H9 (cell line): ENCODE data around the gene INPP5A. TPM values are rescaled to one million over a fixed set of nuclear protein-coding genes. Genes with fewer than 3 reads are reported as not detected.

ENCODE experiments used
- DNase-seq: peaks from one replicate; pipeline ENCODE4 v3.0.0-alpha.2; 2017
- H2AFZ ChIP-seq: one replicate; pipeline ENCODE4 v1.6.1; 2013; ENCODE audit warnings: mild to moderate bottlenecking, low read length, control low read depth, moderate library complexity
- H2AK5ac ChIP-seq: 2 replicates; pipeline ENCODE4 v1.6.1; 2013; ENCODE audit warnings: low read length, control low read depth, mixed read lengths; ENCODE audit not compliant: insufficient read length
- H2BK120ac ChIP-seq: one replicate; pipeline ENCODE4 v1.6.1; 2013; ENCODE audit warnings: low read depth, mild to moderate bottlenecking, low read length, control low read depth, inconsistent platforms; ENCODE audit not compliant: poor library complexity, severe bottlenecking
- H2BK12ac ChIP-seq: 2 replicates; pipeline ENCODE4 v1.6.1; 2013; ENCODE audit warnings: low read length, control low read depth, mixed read lengths, low read depth; ENCODE audit not compliant: insufficient read length
- H2BK15ac ChIP-seq: 2 replicates; pipeline ENCODE4 v1.6.1; 2013; ENCODE audit warnings: low read depth, low read length, control low read depth
- H2BK20ac ChIP-seq: one replicate; pipeline ENCODE4 v1.6.1; 2013; ENCODE audit warnings: low read depth, mild to moderate bottlenecking, low read length, control low read depth, inconsistent platforms; ENCODE audit not compliant: poor library complexity, severe bottlenecking
- H2BK5ac ChIP-seq: 2 replicates; pipeline ENCODE4 v1.6.1; 2013; ENCODE audit warnings: low read length, control low read depth, mixed read lengths; ENCODE audit not compliant: insufficient read length
- H3K14ac ChIP-seq: 2 replicates; pipeline ENCODE4 v1.6.1; 2013; ENCODE audit warnings: low read length, control low read depth; ENCODE audit not compliant: insufficient read depth
- H3K18ac ChIP-seq: 2 replicates; pipeline ENCODE4 v1.6.1; 2013; ENCODE audit warnings: low read depth, mild to moderate bottlenecking, mixed read lengths, low read length, control low read depth; ENCODE audit not compliant: insufficient read length
- H3K23ac ChIP-seq: 2 replicates; pipeline ENCODE4 v1.6.1; 2013; ENCODE audit warnings: low read length, control low read depth, mixed read lengths, low read depth; ENCODE audit not compliant: insufficient read length
- H3K23me2 ChIP-seq: 2 replicates; pipeline ENCODE4 v1.6.1; 2013; ENCODE audit warnings: low read depth, mild to moderate bottlenecking, mixed read lengths, low read length, control low read depth; ENCODE audit not compliant: insufficient read length, poor library complexity, severe bottlenecking
- H3K27ac ChIP-seq: 2 replicates; pipeline ENCODE4 v1.5.1; 2013; ENCODE audit warnings: low read length, control low read depth, mixed read lengths, low read depth; ENCODE audit not compliant: insufficient read length
- H3K27me3 ChIP-seq: 2 replicates; pipeline ENCODE4 v1.6.1; 2013; ENCODE audit warnings: low read length, control low read depth, inconsistent platforms; ENCODE audit not compliant: insufficient read depth
- H3K4ac ChIP-seq: 2 replicates; pipeline ENCODE4 v1.6.1; 2013; ENCODE audit warnings: low read depth, mild to moderate bottlenecking, control low read depth, inconsistent platforms, low read length, moderate library complexity
- H3K4me1 ChIP-seq: 2 replicates; pipeline ENCODE4 v1.6.1; 2013; ENCODE audit warnings: low read length, control low read depth, inconsistent platforms; ENCODE audit not compliant: insufficient read depth
- H3K4me2 ChIP-seq: 2 replicates; pipeline ENCODE4 v1.6.1; 2013; ENCODE audit warnings: low read length, control low read depth, mixed read lengths; ENCODE audit not compliant: insufficient read length, insufficient read depth
- H3K56ac ChIP-seq: 2 replicates; pipeline ENCODE4 v1.6.1; 2013; ENCODE audit warnings: low read depth, mild to moderate bottlenecking, mixed read lengths, low read length, control low read depth; ENCODE audit not compliant: insufficient read length
- H3K79me1 ChIP-seq: 2 replicates; pipeline ENCODE4 v1.6.1; 2013; ENCODE audit warnings: low read depth, mild to moderate bottlenecking, moderate library complexity, low read length, control low read depth, inconsistent platforms; ENCODE audit not compliant: insufficient read depth, poor library complexity, severe bottlenecking
- H3K79me2 ChIP-seq: 2 replicates; pipeline ENCODE4 v1.6.1; 2013; ENCODE audit warnings: low read length, control low read depth, inconsistent platforms; ENCODE audit not compliant: insufficient read depth
- H3K9ac ChIP-seq: 2 replicates; pipeline ENCODE4 v1.6.1; 2013; ENCODE audit warnings: low read length, control low read depth, mixed read lengths; ENCODE audit not compliant: insufficient read length; ENCODE audit errors: extremely low read depth
- H3K9me3 ChIP-seq: one replicate; pipeline ENCODE4 v1.6.1; 2013; ENCODE audit warnings: low read depth, low read length, inconsistent platforms; ENCODE audit not compliant: control insufficient read depth
- H3T11ph ChIP-seq: one replicate; pipeline ENCODE4 v1.6.1; 2013; ENCODE audit warnings: mild to moderate bottlenecking, low read length, control low read depth, inconsistent platforms
- H4K20me1 ChIP-seq: one replicate; pipeline ENCODE4 v1.6.1; 2013; ENCODE audit not compliant: control insufficient read depth, insufficient read length, insufficient read depth
- H4K5ac ChIP-seq: 2 replicates; pipeline ENCODE4 v1.6.1; 2013; ENCODE audit warnings: low read depth, mild to moderate bottlenecking, mixed read lengths, low read length, control low read depth; ENCODE audit not compliant: insufficient read length
- H4K8ac ChIP-seq: replicated peaks from 2 replicates; pipeline ENCODE4 v1.6.1; 2013; ENCODE audit warnings: low read length, control low read depth, mixed read lengths, low read depth; ENCODE audit not compliant: insufficient read length
- H4K91ac ChIP-seq: 2 replicates; pipeline ENCODE4 v1.6.1; 2013; ENCODE audit warnings: low read depth, mild to moderate bottlenecking, moderate library complexity, mixed read lengths, low read length, control low read depth; ENCODE audit not compliant: insufficient read length
- H3K27ac Mint-ChIP-seq, 3 experiments: 2 replicates in 2 of 3; 3 replicates in 1 of 3; pipeline ENCODE4 v1.8.0; 2020 to 2021; ENCODE audit warnings: mixed read lengths in 3 of 3, mild to moderate bottlenecking in 1 of 3, moderate library complexity in 1 of 3
- H3K27me3 Mint-ChIP-seq: 2 replicates; pipeline ENCODE4 v1.8.0; 2021; ENCODE audit warnings: low read depth, mild to moderate bottlenecking, moderate library complexity, mixed read lengths
- H3K36me3 Mint-ChIP-seq, 3 experiments: 2 replicates in 2 of 3; 3 replicates in 1 of 3; pipeline ENCODE4 v1.8.0; 2020 to 2021; ENCODE audit warnings: low read depth in 3 of 3, mixed read lengths in 3 of 3; ENCODE audit not compliant: insufficient read depth in 1 of 3
- H3K4me1 Mint-ChIP-seq, 2 experiments: 2 replicates each; pipeline ENCODE4 v1.8.0; 2020; ENCODE audit warnings: mixed read lengths in 2 of 2
- H3K4me3 Mint-ChIP-seq, 2 experiments: 2 replicates in 1 of 2; 3 replicates in 1 of 2; pipeline ENCODE4 v1.8.0; 2020 to 2021; ENCODE audit warnings: mild to moderate bottlenecking in 2 of 2, mixed read lengths in 2 of 2, moderate library complexity in 1 of 2
- H3K9me3 Mint-ChIP-seq, 2 experiments: 2 replicates in 1 of 2; 3 replicates in 1 of 2; pipeline ENCODE4 v1.8.0; 2020; ENCODE audit warnings: mild to moderate bottlenecking in 2 of 2, mixed read lengths in 2 of 2, moderate library complexity in 1 of 2
- CTCF ChIP-seq: fragments of 200-600 bp; sonication (generic); conservative IDR thresholded peaks from 3 replicates; pipeline ENCODE4 v1.8.0; 2021; ENCODE audit warnings: antibody characterized with exemption, mild to moderate bottlenecking
- WGBS: extraction: QIAGEN DNeasy Blood & Tissue Kit; methylation state at CpG from one replicate; pipeline ENCODE4 v1.1.7; 2013; ENCODE audit warnings: missing lambda C conversion rate, low lambda C conversion rate, mixed read lengths; ENCODE audit not compliant: insufficient read length; ENCODE audit errors: extremely low coverage; 5-methylcytosine and 5-hydroxymethylcytosine counted together
- total RNA-seq: library from RNA; stranded (reverse); gene quantifications from 2 replicates; pipeline ENCODE4 v1.2.1, GENCODE V29; 2021

INPP5A gene
- total RNA-seq, 1 experiment from 2014 or later = 17.7 TPM

GRCh38 chr10:132548869-132549268 lies 11.3 kb downstream of the INPP5A start:
- H3K36me3 Mint-ChIP-seq = no peaks in the 10 kb centered on the region
- no peaks in the 10 kb centered on the region for H4K20me1 ChIP-seq
- no peaks in the 10 kb centered on the region for H3K79me1 ChIP-seq
- H3K4me1 ChIP-seq = no peaks in the 10 kb centered on the region
- no peaks in the 10 kb centered on the region; the same call in none of the 2 replicates for H3K27me3 Mint-ChIP-seq
- no peak for TF ChIP-seq CTCF
- H3K79me2 ChIP-seq = peaks cover 2% of the 10 kb centered on the region; the same call in 1 of the 2 replicates
- no CpG with 5 or more reads among the region's 14 CpGs for WGBS
- H4K8ac ChIP-seq = no peak overlapping the region
- peaks cover 7 to 14% of the 10 kb centered on the region in 2 experiments; a peak in 2 of 4 replicates for H3K4me1 Mint-ChIP-seq
- H2AK5ac ChIP-seq = no peak overlapping the region
- H3K27ac ChIP-seq = no peak overlapping the region
- H2BK20ac ChIP-seq = no peak overlapping the region
- no peak overlapping the region for H3T11ph ChIP-seq
- no peaks in the 10 kb centered on the region for H3K23me2 ChIP-seq
- no peak overlapping the region for H3K56ac ChIP-seq
- H2BK12ac ChIP-seq = no peak overlapping the region
- H2AFZ ChIP-seq = no peak overlapping the region
- no peaks in the 10 kb centered on the region for H3K9me3 ChIP-seq
- no peak overlapping the region for H3K4ac ChIP-seq
- H3K14ac ChIP-seq = no peak overlapping the region
- H4K5ac ChIP-seq = no peak overlapping the region
- H3K27me3 ChIP-seq = no peaks in the 10 kb centered on the region
- H3K9ac ChIP-seq = no peak overlapping the region
- H3K4me2 ChIP-seq = no peak overlapping the region
- no peak overlapping the region for H3K27ac Mint-ChIP-seq
- no peak overlapping the region for H2BK5ac ChIP-seq
- H3K23ac ChIP-seq = no peak overlapping the region
- no peak overlapping the region for H3K4me3 Mint-ChIP-seq
- no peak overlapping the region for H2BK15ac ChIP-seq
- H4K91ac ChIP-seq = no peak overlapping the region
- H3K9me3 Mint-ChIP-seq = no peaks in the 10 kb centered on the region
- H3K18ac ChIP-seq = no peak overlapping the region
- DNase-seq = no peak
- no peak overlapping the region for H2BK120ac ChIP-seq
